ENCODE data around the gene PKNOX1.
"Not testable (repeated sequence)": the region's sequence is repeated elsewhere in the genome, so short reads cannot be mapped to it uniquely, and the experiment has no call there.

Gene PKNOX1

DNA sequence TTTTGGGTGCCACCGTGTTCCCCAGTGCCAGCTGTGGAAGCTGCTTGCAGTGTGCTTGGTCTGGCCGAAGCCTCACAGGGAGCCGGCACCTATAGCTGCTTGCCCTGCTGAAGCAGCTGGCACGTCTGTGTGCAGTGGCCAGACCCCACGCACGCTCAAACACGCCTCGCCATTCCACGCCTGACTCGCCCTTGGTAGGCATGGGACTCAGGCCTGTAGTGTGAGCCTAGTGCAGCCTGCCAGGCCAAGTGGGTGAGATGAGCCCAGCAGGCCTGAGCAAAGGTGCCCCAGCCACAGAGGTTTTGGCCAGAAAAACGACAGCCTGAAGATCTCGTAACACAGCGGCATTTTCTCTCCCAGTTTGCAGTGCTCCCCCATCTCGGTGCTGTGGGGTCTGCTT is 68.9 kb downstream of the PKNOX1 start:
- FAIRE-seq; DNase-seq (ENCODE audit: insufficient read length, low spot score): not testable (repeated sequence)

DNA sequence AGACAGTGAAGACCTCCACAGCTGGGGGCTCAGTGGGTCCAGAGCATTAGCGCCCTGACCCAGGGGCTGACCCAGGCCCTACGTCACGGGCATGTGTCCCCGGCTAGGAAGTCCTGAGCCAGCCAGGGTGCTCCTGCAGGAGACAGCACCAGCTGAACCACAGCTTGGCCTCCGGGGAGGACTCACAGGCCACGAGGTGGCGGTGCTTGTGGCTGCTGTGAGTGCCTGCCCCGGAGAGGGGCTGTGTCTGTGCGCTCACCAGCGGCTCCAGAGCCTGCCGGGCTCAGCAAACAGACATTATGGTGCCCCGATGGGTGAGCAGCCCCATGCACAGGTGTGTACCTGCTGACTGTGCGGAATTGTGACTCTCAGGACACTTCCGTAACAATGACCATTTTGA is 70.2 kb downstream of the PKNOX1 start:
- DNase-seq (ENCODE audit: insufficient read length, low spot score); FAIRE-seq: not testable (repeated sequence)

- FAIRE-seq; DNase-seq (ENCODE audit: insufficient read length, low spot score): not testable (repeated sequence)
These were observed 71.0 kb downstream of the PKNOX1 start for GRCh38 chr21:43045165-43045875.

- DNase-seq (ENCODE audit: insufficient read length, low spot score); FAIRE-seq: not testable (repeated sequence)
These were observed 71.8 kb downstream of the PKNOX1 start for GRCh38 chr21:43045876-43046821.

DNA sequence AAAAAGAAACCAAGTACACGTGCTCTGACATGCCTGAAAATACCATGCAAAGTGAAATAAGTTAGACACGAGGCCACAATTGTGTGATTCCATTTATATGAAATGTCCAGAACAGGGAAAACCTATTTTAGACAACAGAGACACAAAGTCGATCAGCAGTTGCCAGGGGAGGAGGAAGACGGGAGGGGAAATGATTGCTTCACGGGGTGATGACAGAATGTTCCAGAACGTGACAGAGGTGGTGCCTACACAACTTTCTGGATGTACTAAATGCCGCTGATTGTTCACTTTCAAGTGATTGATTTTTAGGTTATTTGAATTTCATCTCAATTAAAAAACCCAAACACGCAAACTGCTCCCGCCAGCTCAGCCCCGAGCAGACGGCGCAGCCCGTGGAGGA is 78.8 kb downstream of the PKNOX1 start:
- not testable (repeated sequence) for FAIRE-seq; DNase-seq (ENCODE audit: insufficient read length, low spot score)

- not testable (repeated sequence) for FAIRE-seq; DNase-seq (ENCODE audit: insufficient read length, low spot score)
These were observed 88.7 kb downstream of the PKNOX1 start for GRCh38 chr21:43062955-43063664.

- DNase-seq (ENCODE audit: insufficient read length, low spot score); FAIRE-seq: not testable (repeated sequence)
These were observed 90.0 kb downstream of the PKNOX1 start for GRCh38 chr21:43064265-43064917.

- not testable (repeated sequence) for DNase-seq (ENCODE audit: insufficient read length, low spot score); FAIRE-seq
These were observed 91.6 kb downstream of the PKNOX1 start for GRCh38 chr21:43065991-43066390.

- FAIRE-seq; DNase-seq (ENCODE audit: insufficient read length, low spot score): not testable (repeated sequence)
These were observed 92.3 kb downstream of the PKNOX1 start for GRCh38 chr21:43066690-43067089.

GRCh38 chr21:43068065-43068464 is 93.7 kb downstream of the PKNOX1 start:
- DNase-seq (ENCODE audit: insufficient read length, low spot score); FAIRE-seq: not testable (repeated sequence)

- not testable (repeated sequence) for FAIRE-seq
These were observed 95.3 kb downstream of the PKNOX1 start for GRCh38 chr21:43069682-43070081.

DNA sequence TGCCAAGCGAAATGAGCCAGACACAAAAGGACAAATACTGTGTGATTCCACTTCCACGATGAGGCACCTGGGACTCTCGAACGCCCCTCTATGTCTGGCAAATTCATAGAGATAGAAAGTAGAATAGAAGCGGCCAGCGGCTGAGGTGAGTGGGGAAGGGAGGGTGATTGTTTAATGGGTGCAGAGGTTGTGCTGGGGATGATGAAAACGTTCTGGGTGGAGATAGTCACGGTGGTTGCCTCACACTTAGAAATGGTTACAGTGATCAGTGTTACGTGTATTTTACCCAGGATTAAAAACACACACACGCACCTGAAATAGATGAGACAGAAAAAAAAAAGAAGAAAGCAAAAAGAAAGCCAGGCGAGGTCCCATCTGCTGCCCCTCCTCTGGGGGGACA is 98.4 kb downstream of the PKNOX1 start:
- DNase-seq (ENCODE audit: insufficient read length, low spot score); FAIRE-seq: not testable (repeated sequence)

More at GRCh38 chr21:43069682-43070081, 95.3 kb downstream of the PKNOX1 start:
- DNase-seq (ENCODE audit: insufficient read length, low spot score): not testable (repeated sequence)

- not testable (repeated sequence) for DNase-seq (ENCODE audit: insufficient read length, low spot score); FAIRE-seq
These were observed 100.2 kb downstream of the PKNOX1 start for GRCh38 chr21:43074401-43075169.

GRCh38 chr21:43075170-43076022 is 101.0 kb downstream of the PKNOX1 start, which contains the start of gene CBS:
Gene CBS (minus strand): TSS chr21:43075835. CDS start chr21:43072193, 3,642 bp downstream.
- not testable (repeated sequence) for DNase-seq (ENCODE audit: insufficient read length, low spot score); FAIRE-seq

- not testable (repeated sequence) for DNase-seq (ENCODE audit: insufficient read length, low spot score); FAIRE-seq
These were observed 101.8 kb downstream of the PKNOX1 start for GRCh38 chr21:43076023-43076637.

DNA sequence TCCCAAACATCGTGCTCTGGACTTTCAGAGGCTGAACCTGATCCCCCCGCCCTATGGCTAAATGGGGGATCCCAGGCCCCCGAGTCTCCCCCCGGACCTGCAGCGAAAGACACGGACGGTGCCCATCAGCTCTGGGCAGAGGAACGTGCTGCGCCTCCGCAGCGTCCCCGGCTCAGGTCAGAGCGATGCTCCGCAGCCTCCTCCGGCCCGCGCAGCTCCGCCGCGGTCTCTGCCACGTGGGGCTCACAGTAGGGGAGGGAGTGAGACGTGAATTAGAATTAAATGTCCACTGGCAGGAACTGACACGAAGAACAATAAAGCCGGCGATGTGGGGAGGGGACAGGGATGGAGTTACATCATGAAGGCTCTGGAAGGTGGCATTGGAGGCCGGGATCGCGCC is 102.3 kb downstream of the PKNOX1 start:
- not testable (repeated sequence) for FAIRE-seq; DNase-seq (ENCODE audit: insufficient read length, low spot score)

DNA sequence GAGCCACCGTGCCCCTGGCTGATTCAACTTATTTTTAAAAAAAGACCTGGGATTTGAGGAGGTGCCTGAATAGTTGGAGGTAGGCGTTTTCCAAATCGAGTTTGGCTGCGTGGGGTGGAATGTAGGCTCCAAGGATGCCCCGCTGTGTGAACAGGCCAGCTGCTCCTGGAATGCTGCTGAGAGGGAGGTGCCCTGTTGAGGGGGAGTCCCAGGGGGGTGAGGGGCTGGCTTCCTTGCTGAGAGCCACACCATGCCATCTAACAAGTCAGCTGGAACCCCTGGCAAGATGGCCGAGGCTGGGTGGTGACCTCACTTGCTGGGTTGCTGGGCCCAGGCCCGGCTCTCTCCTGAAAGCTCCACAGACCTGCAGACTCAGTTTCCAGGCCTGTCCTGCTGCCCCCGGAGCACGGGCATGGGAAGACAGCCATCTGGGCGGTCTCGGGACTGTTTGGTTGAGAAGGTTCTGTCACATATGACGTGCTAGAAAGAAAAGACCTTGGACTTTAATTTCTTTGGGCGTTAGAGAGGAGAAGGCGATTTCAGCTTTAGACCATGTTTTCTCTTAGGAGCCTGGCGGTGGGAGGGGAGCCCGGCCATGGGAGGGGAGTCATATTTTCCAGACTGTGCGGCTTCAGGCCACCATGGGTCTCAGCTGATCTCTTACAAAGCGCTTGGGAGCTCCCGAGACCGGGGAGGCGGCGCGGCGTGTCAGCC is 108.4 kb downstream of the PKNOX1 start:
- not testable (repeated sequence) for FAIRE-seq; DNase-seq (ENCODE audit: insufficient read length, low spot score)

Measured in GM19239 (cell line).